Measurements from ENCODE around the gene PKNOX1. TPM values are rescaled to one million over a fixed set of nuclear protein-coding genes. Genes with fewer than 3 reads are reported as not detected.
A peak's percentile ranks its signal among the peaks of the same experiment; 100 is the strongest.

PKNOX1 gene
- total RNA-seq, 1 experiment from 2014 or later: 15.0 TPM

DNA sequence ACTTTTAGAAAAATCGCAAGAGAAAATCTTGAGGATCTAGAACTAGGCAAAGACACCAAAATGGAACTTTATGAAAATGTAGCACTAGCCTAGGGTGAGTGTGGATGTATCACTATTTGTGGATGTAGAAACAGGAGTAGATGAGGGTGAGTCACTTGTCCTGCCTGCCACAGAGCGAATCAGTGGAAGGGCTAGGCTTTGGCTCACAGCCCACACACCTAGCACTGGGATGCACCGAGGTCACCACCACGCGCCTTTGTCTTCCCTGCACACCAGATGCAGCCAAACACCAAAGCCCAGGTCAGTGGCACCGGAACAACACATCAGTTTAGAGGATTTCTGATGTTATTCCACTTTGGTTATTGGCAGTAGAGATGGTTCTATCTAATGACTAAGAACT, 38.2 kb downstream of the PKNOX1 start:
- POLR2A ChIA-PET: no interaction called here
- H3K4me1 Mint-ChIP-seq (ENCODE audit: insufficient read depth, unreplicated experiment): peaks cover 6% of the 10 kb centered on the region
- DNase-seq (ENCODE audit: unreplicated experiment): peak; percentile 69
- CTCF ChIA-PET: interaction anchor here (0.6 kb wide), 1 partner anchor 18 kb away, joined by 4 read pairs; no protein-coding TSS in a partner anchor
- intact Hi-C loops (cut with micrococcal nuclease): no loop called here
- TF ChIP-seq CTCF (IDR thresholded peaks at IDR 0.05; ENCODE audit: unreplicated experiment): no peak
- no peak overlapping the region for H3K27ac Mint-ChIP-seq (ENCODE audit: low read depth, unreplicated experiment)
- H3K36me3 Mint-ChIP-seq (ENCODE audit: insufficient read depth, unreplicated experiment): peaks cover 67% of the 10 kb centered on the region
- no peaks in the 10 kb centered on the region for H3K27me3 Mint-ChIP-seq (ENCODE audit: insufficient read depth, unreplicated experiment)
- no peaks in the 10 kb centered on the region for H3K9me3 Mint-ChIP-seq (ENCODE audit: unreplicated experiment)
- BruUV-seq (replicated peaks): no TSS peak
- no peak overlapping the region for H3K4me3 Mint-ChIP-seq (ENCODE audit: unreplicated experiment)

- intact Hi-C loops (cut with micrococcal nuclease): no loop called here
Observed at GRCh38 chr21:43015906-43016540, 41.7 kb downstream of the PKNOX1 start.

GRCh38 chr21:43016728-43017127, 42.4 kb downstream of the PKNOX1 start:
- H3K9me3 Mint-ChIP-seq (ENCODE audit: unreplicated experiment): no peaks in the 10 kb centered on the region
- H3K4me1 Mint-ChIP-seq (ENCODE audit: insufficient read depth, unreplicated experiment): peaks cover 6% of the 10 kb centered on the region
- intact Hi-C loops (cut with micrococcal nuclease): no loop called here
- no peak overlapping the region for H3K4me3 Mint-ChIP-seq (ENCODE audit: unreplicated experiment)
- peaks cover 67% of the 10 kb centered on the region for H3K36me3 Mint-ChIP-seq (ENCODE audit: insufficient read depth, unreplicated experiment)
- DNase-seq (ENCODE audit: unreplicated experiment): no peak
- no peak overlapping the region for H3K27ac Mint-ChIP-seq (ENCODE audit: low read depth, unreplicated experiment)
- CTCF ChIA-PET: interaction anchor here (0.6 kb wide), 1 partner anchor 30 kb away, joined by 5 read pairs; no protein-coding TSS in a partner anchor
- no peak for TF ChIP-seq CTCF (IDR thresholded peaks at IDR 0.05; ENCODE audit: unreplicated experiment)
- POLR2A ChIA-PET: interaction anchor here (1.3 kb wide), 1 partner anchor 9 kb away, joined by 6 read pairs; no protein-coding TSS in a partner anchor
- no peaks in the 10 kb centered on the region for H3K27me3 Mint-ChIP-seq (ENCODE audit: insufficient read depth, unreplicated experiment)
- no TSS peak for BruUV-seq (replicated peaks)

More at GRCh38 chr21:43015906-43016540, 41.7 kb downstream of the PKNOX1 start:
- no peaks in the 10 kb centered on the region for H3K27me3 Mint-ChIP-seq (ENCODE audit: insufficient read depth, unreplicated experiment)
- H3K4me3 Mint-ChIP-seq (ENCODE audit: unreplicated experiment): no peak overlapping the region
- no peak for DNase-seq (ENCODE audit: unreplicated experiment)
- no peaks in the 10 kb centered on the region for H3K9me3 Mint-ChIP-seq (ENCODE audit: unreplicated experiment)
- no TSS peak for BruUV-seq (replicated peaks)
- POLR2A ChIA-PET: interaction anchor here (0.8 to 1.3 kb wide), 2 partner anchors 10 to 76 kb away, joined by 3 to 6 read pairs; no protein-coding TSS in a partner anchor
- CTCF ChIA-PET: interaction anchor here (0.6 kb wide), 1 partner anchor 29 kb away, joined by 5 read pairs; no protein-coding TSS in a partner anchor
- no peak overlapping the region for H3K27ac Mint-ChIP-seq (ENCODE audit: low read depth, unreplicated experiment)
- no peak for TF ChIP-seq CTCF (IDR thresholded peaks at IDR 0.05; ENCODE audit: unreplicated experiment)
- H3K36me3 Mint-ChIP-seq (ENCODE audit: insufficient read depth, unreplicated experiment): peaks cover 67% of the 10 kb centered on the region
- peaks cover 6% of the 10 kb centered on the region for H3K4me1 Mint-ChIP-seq (ENCODE audit: insufficient read depth, unreplicated experiment)

GRCh38 chr21:43018519-43018918, 44.2 kb downstream of the PKNOX1 start:
- CTCF ChIA-PET: no interaction called here
- Mint-ChIP-seq H3K4me1 (ENCODE audit: insufficient read depth, unreplicated experiment) (no peaks in the 10 kb centered on the region), H3K36me3 (ENCODE audit: insufficient read depth, unreplicated experiment) (peaks cover 69% of the 10 kb centered on the region), H3K27me3 (ENCODE audit: insufficient read depth, unreplicated experiment) (no peaks in the 10 kb centered on the region), H3K4me3 (ENCODE audit: unreplicated experiment) (no peak overlapping the region), H3K9me3 (ENCODE audit: unreplicated experiment) (no peaks in the 10 kb centered on the region), H3K27ac (ENCODE audit: low read depth, unreplicated experiment) (no peak overlapping the region)
- no peak for DNase-seq (ENCODE audit: unreplicated experiment)
- intact Hi-C loops (cut with micrococcal nuclease): no loop called here
- POLR2A ChIA-PET: no interaction called here
- TF ChIP-seq CTCF (IDR thresholded peaks at IDR 0.05; ENCODE audit: unreplicated experiment): no peak
- no TSS peak for BruUV-seq (replicated peaks)

Data from MCF 10A (cell line).